IPS DF 6.9 (cell line): ENCODE data around the gene FASTKD2.
A peak's percentile ranks its signal among the peaks of the same experiment; 100 is the strongest.

ENCODE experiments used
- DNase-seq: peaks from one replicate; pipeline ENCODE4 v3.0.0-alpha.2; 2013; ENCODE audit warnings: low read depth, low spot score
- H3K27ac ChIP-seq: one replicate; pipeline ENCODE4 v1.5.1; 2013; ENCODE audit warnings: low read length, control low read depth
- H3K27me3 ChIP-seq: 2 replicates; pipeline ENCODE4 v1.6.1; 2013; ENCODE audit warnings: mild to moderate bottlenecking, low read length; ENCODE audit not compliant: control insufficient read depth, insufficient read depth
- H3K36me3 ChIP-seq: 2 replicates; pipeline ENCODE4 v1.6.1; 2013; ENCODE audit warnings: low read length; ENCODE audit not compliant: control insufficient read depth, insufficient read depth
- H3K4me1 ChIP-seq: 2 replicates; pipeline ENCODE4 v1.6.1; 2013; ENCODE audit warnings: low read length; ENCODE audit not compliant: control insufficient read depth, insufficient read depth
- H3K4me3 ChIP-seq: 2 replicates; pipeline ENCODE4 v1.5.1; 2013; ENCODE audit warnings: mild to moderate bottlenecking, low read length
- H3K9me3 ChIP-seq: 2 replicates; pipeline ENCODE4 v1.6.1; 2013; ENCODE audit warnings: low read length, inconsistent platforms; ENCODE audit not compliant: control insufficient read depth, insufficient read depth
- WGBS: extraction: QIAGEN DNeasy Blood & Tissue Kit; methylation state at CpG from one replicate; pipeline ENCODE4 v1.1.7; 2013; ENCODE audit warnings: mixed read lengths, missing lambda C conversion rate; ENCODE audit not compliant: insufficient read length, insufficient coverage; 5-methylcytosine and 5-hydroxymethylcytosine counted together

FASTKD2 gene

GRCh38 chr2:206837775-206838174 is 72.4 kb downstream of the FASTKD2 start:
- Histone ChIP-seq H3K27ac (no peak overlapping the region), H3K4me3 (no peak overlapping the region), H3K4me1 (no peaks in the 10 kb centered on the region), H3K9me3 (no peaks in the 10 kb centered on the region; the same call in 1 of the 2 replicates), H3K27me3 (no peaks in the 10 kb centered on the region), H3K36me3 (no peaks in the 10 kb centered on the region)
- WGBS: no CpG with 5 or more reads among the region's 1 CpG
- no peak for DNase-seq

GRCh38 chr2:206838690-206839089 is 73.3 kb downstream of the FASTKD2 start:
- no peaks in the 10 kb centered on the region for H3K4me1 ChIP-seq
- no peaks in the 10 kb centered on the region for H3K36me3 ChIP-seq
- no peak for DNase-seq
- no peak overlapping the region for H3K27ac ChIP-seq
- no peak overlapping the region for H3K4me3 ChIP-seq
- WGBS: no CpG with 5 or more reads among the region's 3 CpGs
- H3K9me3 ChIP-seq: no peaks in the 10 kb centered on the region; the same call in 1 of the 2 replicates
- H3K27me3 ChIP-seq: no peaks in the 10 kb centered on the region

GRCh38 chr2:206840999-206841398 is 75.6 kb downstream of the FASTKD2 start:
- Histone ChIP-seq H3K27ac (no peak overlapping the region), H3K4me3 (no peak overlapping the region), H3K36me3 (no peaks in the 10 kb centered on the region), H3K27me3 (no peaks in the 10 kb centered on the region), H3K9me3 (no peaks in the 10 kb centered on the region), H3K4me1 (no peaks in the 10 kb centered on the region)
- peak; percentile 31 for DNase-seq
- no CpG with 5 or more reads among the region's 3 CpGs for WGBS
